Esophagus muscularis mucosa (tissue), 3 donors: ENCODE results near the gene KIN.

Source experiments
- CTCF ChIP-seq, 3 experiments: fragments of 200-600 bp in 2 of 3; fragments of 450-650 bp in 1 of 3; sonication (generic) in 2 of 3; IDR thresholded peaks; one replicate each; pipeline ENCODE4 v1.5.1; 2017 to 2019; ENCODE audit warnings: antibody characterized with exemption in 3 of 3, mild to moderate bottlenecking in 2 of 3, moderate library complexity in 1 of 3
- EP300 ChIP-seq: sonication (generic); formaldehyde crosslinking; IDR thresholded peaks from one replicate; pipeline ENCODE4 v1.6.1; 2017; ENCODE audit warnings: antibody characterized with exemption

- TF ChIP-seq CTCF (IDR thresholded peaks at IDR 0.05) (no peak), EP300 (no peak)
Observed at GRCh38 chr10:7705341-7705740, 82.5 kb downstream of the KIN start.
